Testis (tissue), 2 donors: Measurements from ENCODE around the gene GUCY1A2.

ENCODE experiments used
- CTCF ChIP-seq, 3 experiments: fragments of 450-650 bp in 2 of 3; fragments of 200-600 bp in 1 of 3; sonication (generic) in 1 of 3; IDR thresholded peaks; one replicate each; pipeline ENCODE4 v1.5.1; 2016 to 2019; ENCODE audit warnings: antibody characterized with exemption in 3 of 3, mild to moderate bottlenecking in 2 of 3, moderate library complexity in 1 of 3
- POLR2A ChIP-seq: fragments of 450-650 bp; IDR thresholded peaks from one replicate; pipeline ENCODE4 v1.6.1; 2017; ENCODE audit warnings: antibody characterized with exemption, mild to moderate bottlenecking, moderate library complexity

- TF ChIP-seq CTCF (IDR thresholded peaks at IDR 0.05), result no peak
- TF ChIP-seq POLR2A, result no peak
These were observed 196.4 kb downstream of the GUCY1A2 start for GRCh38 chr11:106821826-106822225.
